Activated CD8-positive, alpha-beta T cell treated with anti-CD3 and anti-CD28 coated beads, Interleukin-2, amount 10 ng/mL, durations not matched to agents 7 days and 5 days (primary cell): Measurements from ENCODE around the gene NCOA3. TPM values are rescaled to one million over a fixed set of nuclear protein-coding genes. Genes with fewer than 3 reads are reported as not detected.
A peak's percentile ranks its signal among the peaks of the same experiment; 100 is the strongest.

Experiments
- ATAC-seq: fragments of 150-1000 bp; cut with Tn5 transposase; one replicate; pipeline ENCODE4 v1.10.0; 2021; ENCODE audit warnings: moderate library complexity
- CTCF ChIA-PET: fragments of 350-600 bp; sonication (Branson Sonifier 250); formaldehyde crosslinking; loops from one replicate; lab custom pipeline; 2021; ENCODE audit warnings: antibody characterized with exemption; lab: Charles Lee
- POLR2A ChIA-PET: fragments of 350-600 bp; sonication (Branson Sonifier 250); formaldehyde crosslinking; loops from one replicate; lab custom pipeline; 2021; ENCODE audit warnings: antibody characterized with exemption; lab: Charles Lee
- DNase-seq: peaks from one replicate; pipeline ENCODE4 v3.0.0-alpha.2; 2020
- H3K27ac Mint-ChIP-seq: one replicate; pipeline ENCODE4 v1.8.0; 2021; ENCODE audit warnings: mild to moderate bottlenecking, mixed read lengths
- H3K27me3 Mint-ChIP-seq: one replicate; pipeline ENCODE4 v1.8.0; 2021; ENCODE audit warnings: low read depth, mixed read lengths
- H3K36me3 Mint-ChIP-seq: one replicate; pipeline ENCODE4 v1.8.0; 2021; ENCODE audit warnings: low read depth, mixed read lengths
- H3K4me1 Mint-ChIP-seq: one replicate; pipeline ENCODE4 v1.8.0; 2021; ENCODE audit warnings: low read depth, mixed read lengths
- H3K4me3 Mint-ChIP-seq: one replicate; pipeline ENCODE4 v1.8.0; 2021; ENCODE audit warnings: mild to moderate bottlenecking, mixed read lengths
- H3K9me3 Mint-ChIP-seq: one replicate; pipeline ENCODE4 v1.8.0; 2022; ENCODE audit warnings: mixed read lengths; ENCODE audit not compliant: insufficient read depth
- total RNA-seq, 2 experiments: library from RNA; stranded (reverse); gene quantifications; one replicate each; pipeline ENCODE4 v1.2.3, GENCODE V29; 2021

Gene NCOA3
- total RNA-seq, 2 experiments from 2014 or later: 57.4 to 60.1 TPM

DNA sequence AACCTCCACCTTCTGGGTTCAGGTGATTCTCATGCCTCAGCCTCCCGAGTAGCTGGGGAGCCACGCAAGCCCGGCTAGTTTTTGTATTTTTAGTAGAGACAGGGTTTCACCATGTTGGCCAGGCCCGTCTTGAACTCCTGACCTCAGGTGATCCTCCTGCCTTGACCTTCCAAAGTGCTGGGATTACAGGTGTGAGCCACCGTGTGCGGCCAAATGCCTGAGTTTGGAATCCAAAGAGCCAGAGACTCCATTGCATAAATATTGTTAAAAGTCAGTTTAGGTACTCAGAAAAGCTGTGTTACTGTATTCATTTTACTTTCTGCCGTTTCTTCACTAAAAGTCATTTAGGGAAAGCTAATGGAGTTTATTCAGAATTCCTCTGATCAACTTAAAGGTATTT lies 146.3 kb downstream of the NCOA3 start:
- Mint-ChIP-seq H3K9me3 (no peaks in the 10 kb centered on the region), H3K27ac (no peak overlapping the region)
- CTCF ChIA-PET: no interaction called here

DNA sequence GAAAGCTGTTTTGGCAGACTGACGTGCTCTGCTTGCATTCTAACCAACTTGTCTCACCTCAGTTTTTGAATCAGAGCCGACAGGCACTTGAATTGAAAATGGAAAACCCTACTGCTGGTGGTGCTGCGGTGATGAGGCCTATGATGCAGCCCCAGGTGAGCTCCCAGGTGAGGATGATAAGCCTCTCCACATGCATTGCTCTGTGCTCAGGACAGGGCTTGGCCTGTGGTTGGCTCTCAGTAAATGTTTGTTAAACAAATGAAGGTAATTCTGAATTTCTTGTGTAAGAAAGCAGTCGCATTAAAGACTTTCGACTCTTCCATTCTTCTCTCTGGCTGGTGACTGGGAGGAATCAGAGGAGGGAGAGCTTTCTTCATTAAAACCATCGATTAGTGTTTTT lies 147.3 kb downstream of the NCOA3 start:
- CTCF ChIA-PET: interaction anchor here (1.1 to 1.6 kb wide), 4 partner anchors 15 to 450 kb away, joined by 4 to 5 read pairs (median 4); no protein-coding TSS in a partner anchor
- ATAC-seq (no peak), DNase-seq (no peak)
- H3K4me3 Mint-ChIP-seq: no peak overlapping the region
- no peaks in the 10 kb centered on the region for H3K27me3 Mint-ChIP-seq
- no peaks in the 10 kb centered on the region for H3K4me1 Mint-ChIP-seq
- H3K27ac Mint-ChIP-seq: no peak overlapping the region
- no peaks in the 10 kb centered on the region for H3K9me3 Mint-ChIP-seq
- POLR2A ChIA-PET: interaction anchor here (0.6 kb wide), 1 partner anchor 135 kb away, joined by 4 read pairs; no protein-coding TSS in a partner anchor
- peaks cover 64% of the 10 kb centered on the region for H3K36me3 Mint-ChIP-seq

More for the DNA sequence above, 146.3 kb downstream of the NCOA3 start:
- Mint-ChIP-seq H3K27me3 (no peaks in the 10 kb centered on the region), H3K4me3 (no peak overlapping the region), H3K4me1 (no peaks in the 10 kb centered on the region), H3K36me3 (peaks cover 65% of the 10 kb centered on the region)
- ATAC-seq: no peak
- POLR2A ChIA-PET: no interaction called here
- no peak for DNase-seq

DNA sequence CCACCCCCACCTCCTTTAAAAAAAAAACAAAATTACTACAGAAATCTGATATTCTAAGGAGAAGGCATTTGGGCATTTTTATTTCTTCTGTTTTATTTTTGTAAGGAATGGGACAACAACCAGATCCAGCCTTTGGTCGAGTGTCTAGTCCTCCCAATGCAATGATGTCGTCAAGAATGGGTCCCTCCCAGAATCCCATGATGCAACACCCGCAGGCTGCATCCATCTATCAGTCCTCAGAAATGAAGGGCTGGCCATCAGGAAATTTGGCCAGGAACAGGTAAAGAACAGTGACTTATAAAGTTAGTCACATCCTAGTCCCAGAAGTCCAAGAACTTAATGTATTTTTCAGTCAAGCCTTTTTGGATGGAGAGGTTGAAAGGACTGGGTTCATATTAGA lies 150.6 kb downstream of the NCOA3 start:
- no peak overlapping the region for H3K27ac Mint-ChIP-seq
- no peaks in the 10 kb centered on the region for H3K9me3 Mint-ChIP-seq
- H3K4me1 Mint-ChIP-seq: no peaks in the 10 kb centered on the region
- ChIA-PET CTCF (interaction anchor here (1.4 kb wide), 1 partner anchor 12 kb away, joined by 3 read pairs; no protein-coding TSS in a partner anchor), POLR2A (no interaction called here)
- H3K4me3 Mint-ChIP-seq: no peak overlapping the region
- DNase-seq (no peak), ATAC-seq (no peak)
- peaks cover 63% of the 10 kb centered on the region for H3K36me3 Mint-ChIP-seq
- no peaks in the 10 kb centered on the region for H3K27me3 Mint-ChIP-seq

DNA sequence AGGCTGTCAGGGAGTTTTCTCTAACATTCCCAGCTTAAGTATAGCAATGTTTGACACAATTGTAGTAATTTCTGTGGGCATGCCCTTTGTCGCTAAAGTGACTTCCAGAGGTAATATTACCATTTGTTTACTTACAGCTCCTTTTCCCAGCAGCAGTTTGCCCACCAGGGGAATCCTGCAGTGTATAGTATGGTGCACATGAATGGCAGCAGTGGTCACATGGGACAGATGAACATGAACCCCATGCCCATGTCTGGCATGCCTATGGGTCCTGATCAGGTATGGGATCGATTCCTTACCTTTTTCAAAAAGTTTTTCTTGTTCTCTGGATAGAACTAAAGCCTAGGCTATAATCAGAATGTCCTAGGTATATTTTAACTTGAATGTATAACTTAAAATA lies 151.1 kb downstream of the NCOA3 start:
- no peak for ATAC-seq
- no peak overlapping the region for H3K27ac Mint-ChIP-seq
- peaks cover 62% of the 10 kb centered on the region for H3K36me3 Mint-ChIP-seq
- no peaks in the 10 kb centered on the region for H3K27me3 Mint-ChIP-seq
- no peak for DNase-seq
- ChIA-PET POLR2A (no interaction called here), CTCF (interaction anchor here (1.2 to 1.4 kb wide), 2 partner anchors 11 kb away, joined by 3 read pairs; no protein-coding TSS in a partner anchor)
- no peak overlapping the region for H3K4me3 Mint-ChIP-seq
- H3K9me3 Mint-ChIP-seq: no peaks in the 10 kb centered on the region
- no peaks in the 10 kb centered on the region for H3K4me1 Mint-ChIP-seq

DNA sequence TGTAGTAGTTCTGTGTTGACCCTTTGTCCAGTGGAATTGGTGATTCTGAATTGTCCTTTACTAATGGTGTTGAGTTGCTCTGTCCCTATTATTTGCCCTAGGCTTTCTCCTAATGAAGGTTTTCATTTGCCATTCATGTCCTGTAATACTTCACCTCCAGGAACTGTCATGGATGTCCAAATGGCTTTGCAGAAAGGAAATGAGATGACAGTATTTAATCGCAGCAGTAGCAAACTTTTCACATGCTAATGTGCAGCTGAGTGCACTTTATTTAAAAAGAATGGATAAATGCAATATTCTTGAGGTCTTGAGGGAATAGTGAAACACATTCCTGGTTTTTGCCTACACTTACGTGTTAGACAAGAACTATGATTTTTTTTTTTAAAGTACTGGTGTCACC lies 152.2 kb downstream of the NCOA3 start:
- no peaks in the 10 kb centered on the region for H3K27me3 Mint-ChIP-seq

DNA sequence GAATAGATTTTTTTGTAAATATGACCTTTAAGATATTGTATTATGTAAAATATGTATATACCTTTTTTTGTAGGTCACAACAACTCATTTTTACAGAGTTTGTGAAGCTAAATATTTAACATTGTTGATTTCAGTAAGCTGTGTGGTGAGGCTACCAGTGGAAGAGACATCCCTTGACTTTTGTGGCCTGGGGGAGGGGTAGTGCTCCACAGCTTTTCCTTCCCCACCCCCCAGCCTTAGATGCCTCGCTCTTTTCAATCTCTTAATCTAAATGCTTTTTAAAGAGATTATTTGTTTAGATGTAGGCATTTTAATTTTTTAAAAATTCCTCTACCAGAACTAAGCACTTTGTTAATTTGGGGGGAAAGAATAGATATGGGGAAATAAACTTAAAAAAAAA lies 152.7 kb downstream of the NCOA3 start:
- Mint-ChIP-seq H3K36me3 (peaks cover 57% of the 10 kb centered on the region), H3K4me3 (no peak overlapping the region), H3K27me3 (no peaks in the 10 kb centered on the region), H3K4me1 (no peaks in the 10 kb centered on the region), H3K27ac (no peak overlapping the region), H3K9me3 (no peaks in the 10 kb centered on the region)
- ATAC-seq (no peak), DNase-seq (no peak)
- ChIA-PET POLR2A (no interaction called here), CTCF (interaction anchor here (0.6 kb wide), 1 partner anchor 10 kb away, joined by 3 read pairs; no protein-coding TSS in a partner anchor)

More for the DNA sequence above, 152.2 kb downstream of the NCOA3 start:
- Mint-ChIP-seq H3K27ac (no peak overlapping the region), H3K4me3 (no peak overlapping the region), H3K36me3 (peaks cover 61% of the 10 kb centered on the region), H3K9me3 (no peaks in the 10 kb centered on the region), H3K4me1 (no peaks in the 10 kb centered on the region)
- ATAC-seq (no peak), DNase-seq (no peak)
- POLR2A ChIA-PET: interaction anchor here (0.7 kb wide), 1 partner anchor 11 kb away, joined by 3 read pairs; no protein-coding TSS in a partner anchor
- CTCF ChIA-PET: interaction anchor here (0.6 to 1.2 kb wide), 2 partner anchors 9 to 10 kb away, joined by 3 read pairs; no protein-coding TSS in a partner anchor

DNA sequence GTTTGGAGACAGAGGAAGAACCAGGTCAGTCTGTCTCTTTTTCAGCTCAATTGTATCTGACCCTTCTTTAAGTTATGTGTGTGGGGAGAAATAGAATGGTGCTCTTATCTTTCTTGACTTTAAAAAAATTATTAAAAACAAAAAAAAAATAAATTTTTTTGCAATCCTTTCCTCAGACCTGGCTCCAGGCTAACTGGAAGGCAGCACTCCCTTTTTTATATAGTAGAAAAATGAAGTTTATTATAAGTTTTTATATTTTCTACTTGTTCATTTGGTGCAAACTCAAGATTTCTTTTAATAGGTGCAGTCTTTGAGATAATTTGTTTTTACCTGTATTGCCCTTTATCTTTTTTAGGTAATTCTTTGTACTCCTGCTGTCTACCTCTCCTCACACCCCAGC lies 153.9 kb downstream of the NCOA3 start:
- H3K36me3 Mint-ChIP-seq: peaks cover 50% of the 10 kb centered on the region

DNA sequence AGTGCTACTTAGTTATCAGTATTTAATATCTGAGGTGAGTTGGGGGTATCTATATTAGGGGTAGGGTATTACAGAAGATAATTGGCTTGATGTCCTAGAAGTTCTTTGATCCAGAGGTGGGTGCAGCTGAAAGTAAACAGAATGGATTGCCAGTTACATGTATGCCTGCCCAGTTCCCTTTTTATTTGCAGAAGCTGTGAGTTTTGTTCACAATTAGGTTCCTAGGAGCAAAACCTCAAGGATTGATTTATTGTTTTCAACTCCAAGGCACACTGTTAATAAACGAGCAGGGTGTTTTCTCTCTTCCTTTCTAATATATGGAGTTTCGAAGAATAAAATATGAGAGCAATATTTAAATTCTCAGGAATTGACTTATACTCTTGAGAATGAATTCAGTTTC lies 154.6 kb downstream of the NCOA3 start:
- ChIA-PET CTCF (no interaction called here), POLR2A (no interaction called here)
- no peak for ATAC-seq
- H3K9me3 Mint-ChIP-seq: no peaks in the 10 kb centered on the region
- no peak for DNase-seq
- H3K27me3 Mint-ChIP-seq: no peaks in the 10 kb centered on the region
- peaks cover 50% of the 10 kb centered on the region for H3K36me3 Mint-ChIP-seq
- H3K27ac Mint-ChIP-seq: no peak overlapping the region
- no peaks in the 10 kb centered on the region for H3K4me1 Mint-ChIP-seq
- H3K4me3 Mint-ChIP-seq: no peak overlapping the region

More for the DNA sequence above, 153.9 kb downstream of the NCOA3 start:
- ATAC-seq (no peak), DNase-seq (no peak)
- Mint-ChIP-seq H3K4me1 (no peaks in the 10 kb centered on the region), H3K9me3 (no peaks in the 10 kb centered on the region), H3K27me3 (no peaks in the 10 kb centered on the region), H3K4me3 (no peak overlapping the region), H3K27ac (no peak overlapping the region)
- ChIA-PET CTCF (no interaction called here), POLR2A (no interaction called here)

DNA sequence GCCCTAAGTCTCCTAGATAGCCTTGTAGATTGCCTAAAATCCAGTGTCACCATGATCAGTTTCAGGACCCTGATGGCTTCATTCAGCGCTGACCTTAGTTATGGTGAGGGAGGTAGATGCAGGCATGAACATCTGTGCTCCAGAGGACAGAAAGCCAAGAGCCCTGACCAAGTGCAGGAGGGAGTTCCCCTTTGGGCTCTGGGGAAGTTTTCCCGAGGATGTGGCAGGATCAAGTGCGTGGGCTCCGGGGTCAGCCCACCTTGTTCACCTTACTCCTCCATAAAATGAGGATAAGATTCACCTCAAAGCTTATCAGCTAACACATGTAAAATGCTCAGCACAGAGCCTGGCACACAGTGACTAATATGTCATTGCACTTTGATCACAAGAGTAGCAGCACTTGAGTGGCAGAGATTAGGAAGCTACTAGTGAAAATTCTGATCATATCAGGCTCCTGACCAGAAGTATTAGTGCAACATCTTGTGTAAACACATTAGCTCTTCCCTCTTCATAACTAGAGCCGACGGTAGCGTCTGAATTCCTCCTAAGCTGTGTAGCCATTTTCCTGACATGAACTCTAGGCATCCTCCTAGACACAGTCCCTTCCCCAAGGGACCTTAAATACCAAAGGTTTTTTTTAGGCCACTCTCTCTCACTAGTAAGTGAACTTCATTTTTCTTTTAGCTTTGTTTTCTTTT lies 158.4 kb downstream of the NCOA3 start:
- Mint-ChIP-seq H3K4me1 (peaks cover 8% of the 10 kb centered on the region), H3K27ac (peak overlapping the region; percentile 35), H3K27me3 (no peaks in the 10 kb centered on the region), H3K9me3 (no peaks in the 10 kb centered on the region), H3K4me3 (no peak overlapping the region), H3K36me3 (peaks cover 22% of the 10 kb centered on the region)
- ATAC-seq (no peak), DNase-seq (no peak)
- ChIA-PET POLR2A (no interaction called here), CTCF (interaction anchor here (1.0 to 1.9 kb wide), 4 partner anchors 17 to 960 kb away, joined by 3 to 4 read pairs (median 3); no protein-coding TSS in a partner anchor)

DNA sequence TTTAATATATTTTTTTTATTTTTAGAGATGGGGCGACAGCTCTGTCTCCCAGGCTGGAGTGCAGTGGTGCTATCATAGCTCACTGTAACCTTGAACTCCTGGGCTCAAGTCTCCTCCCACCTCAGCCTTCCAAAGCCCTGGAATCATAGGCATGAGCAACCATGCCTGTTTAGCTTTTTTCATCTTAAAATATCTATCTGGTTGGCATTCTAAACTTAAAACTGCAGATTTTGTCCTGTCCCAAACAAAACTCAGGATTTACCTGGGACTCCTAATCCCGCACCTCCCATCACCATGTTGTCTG lies 158.9 kb downstream of the NCOA3 start:
- Mint-ChIP-seq H3K27ac (no peak overlapping the region), H3K4me1 (peaks cover 8% of the 10 kb centered on the region), H3K4me3 (no peak overlapping the region), H3K27me3 (no peaks in the 10 kb centered on the region), H3K36me3 (peaks cover 17% of the 10 kb centered on the region), H3K9me3 (no peaks in the 10 kb centered on the region)
- POLR2A ChIA-PET: no interaction called here
- no peak for ATAC-seq
- no peak for DNase-seq
- CTCF ChIA-PET: interaction anchor here (1.0 to 2.1 kb wide), 4 partner anchors 17 to 960 kb away, joined by 3 to 7 read pairs (median 3); no protein-coding TSS in a partner anchor

DNA sequence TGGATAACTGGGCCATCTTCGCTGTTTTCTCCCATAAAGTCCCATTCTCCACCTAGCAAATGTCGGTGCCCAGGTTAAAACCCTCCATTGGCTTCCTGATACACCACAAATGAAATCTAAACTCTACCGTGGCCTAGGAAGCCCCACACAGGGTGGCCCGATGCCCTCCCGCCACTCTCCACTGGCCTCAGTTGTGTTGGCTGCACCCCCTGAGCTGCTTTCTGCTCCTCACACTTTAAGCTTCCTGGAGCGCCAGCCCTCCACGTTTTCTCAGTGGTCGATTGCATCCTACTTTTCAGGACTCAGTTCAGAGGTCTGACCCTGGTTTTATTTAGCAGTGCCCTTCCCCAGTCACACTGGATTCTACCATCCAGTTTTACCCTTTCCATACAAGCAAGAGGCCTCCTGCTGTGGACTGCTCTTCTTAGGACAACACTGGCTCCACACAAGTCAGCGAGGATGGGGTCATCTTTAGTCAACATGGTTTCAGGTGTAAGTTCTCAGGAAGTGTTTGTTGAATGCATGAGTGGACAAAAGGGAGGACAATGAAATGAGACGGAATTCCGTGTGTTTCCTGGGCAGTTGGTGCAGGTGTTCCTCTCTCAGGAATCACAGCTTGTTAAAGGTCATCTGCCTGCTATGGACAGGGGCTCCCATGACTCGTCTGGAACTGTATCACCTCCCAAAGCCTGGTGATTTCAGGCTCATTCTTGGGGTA lies 159.5 kb downstream of the NCOA3 start:
- peaks cover 16% of the 10 kb centered on the region for H3K36me3 Mint-ChIP-seq
- peaks cover 8% of the 10 kb centered on the region for H3K4me1 Mint-ChIP-seq
- DNase-seq: no peak
- no peaks in the 10 kb centered on the region for H3K27me3 Mint-ChIP-seq
- ChIA-PET POLR2A (no interaction called here), CTCF (interaction anchor here (1.0 to 2.1 kb wide), 6 partner anchors 16 to 959 kb away, joined by 3 to 8 read pairs (median 4); no protein-coding TSS in a partner anchor)
- no peak overlapping the region for H3K4me3 Mint-ChIP-seq
- no peaks in the 10 kb centered on the region for H3K9me3 Mint-ChIP-seq
- ATAC-seq: no peak
- no peak overlapping the region for H3K27ac Mint-ChIP-seq

DNA sequence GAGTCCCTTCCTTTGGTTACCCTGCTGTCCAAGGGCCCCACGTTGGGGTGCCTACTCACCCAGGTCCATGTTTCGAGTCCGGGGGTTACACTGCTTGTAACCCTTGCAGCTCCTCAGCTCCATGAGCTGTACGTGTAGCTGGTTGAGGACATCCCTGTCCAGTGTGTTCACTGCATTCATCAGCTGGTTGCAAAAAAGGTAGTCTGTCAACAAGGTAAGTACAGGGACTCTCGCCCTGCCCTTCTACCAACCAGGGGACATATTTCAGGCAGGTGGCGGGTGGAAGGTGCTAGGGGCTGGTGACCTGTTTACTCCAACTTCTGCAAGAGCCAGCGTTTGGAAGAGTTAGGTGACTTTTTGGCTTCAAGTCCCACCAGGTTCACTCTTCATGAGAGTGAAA lies 160.0 kb downstream of the NCOA3 start:
- CTCF ChIA-PET: interaction anchor here (1.0 to 2.1 kb wide), 5 partner anchors 16 to 959 kb away, joined by 3 to 8 read pairs (median 4); no protein-coding TSS in a partner anchor
- H3K36me3 Mint-ChIP-seq: peaks cover 13% of the 10 kb centered on the region
- peaks cover 8% of the 10 kb centered on the region for H3K4me1 Mint-ChIP-seq
- H3K4me3 Mint-ChIP-seq: no peak overlapping the region
- DNase-seq (no peak), ATAC-seq (no peak)
- no peaks in the 10 kb centered on the region for H3K27me3 Mint-ChIP-seq
- POLR2A ChIA-PET: no interaction called here
- no peaks in the 10 kb centered on the region for H3K9me3 Mint-ChIP-seq
- peak overlapping the region; percentile 26 for H3K27ac Mint-ChIP-seq
